ENCODE results near the gene ADAT1. TPM values are rescaled to one million over a fixed set of nuclear protein-coding genes. Genes with fewer than 3 reads are reported as not detected.
"Not testable (repeated sequence)": the region's sequence is repeated elsewhere in the genome, so short reads cannot be mapped to it uniquely, and the experiment has no call there.

Gene ADAT1
- total RNA-seq, 1 donor from 2014 or later, result 44.8 TPM

DNA sequence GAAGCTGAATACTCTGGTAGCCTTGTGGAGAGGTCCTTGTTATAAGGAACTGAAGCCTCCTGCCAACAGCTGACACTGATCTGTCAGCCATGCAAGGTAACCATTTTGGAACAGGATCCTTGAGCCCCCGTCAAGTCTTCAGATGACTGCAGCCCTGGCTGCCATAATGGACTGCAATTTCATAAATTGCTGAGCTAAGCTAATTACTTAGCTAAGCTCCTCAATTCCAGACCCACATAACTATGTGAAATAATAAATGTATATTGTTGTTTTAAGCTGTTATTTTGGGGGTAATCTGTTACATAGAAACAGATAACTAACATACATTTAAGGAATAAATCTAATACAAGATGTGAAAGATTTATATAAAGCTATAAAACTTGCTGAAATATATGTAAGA is 16.6 kb downstream of the ADAT1 start:
- H3K4me3 ChIP-seq, result no peak overlapping the region
- DNase-seq, result no peak
- no peaks in the 10 kb centered on the region for H3K9me3 ChIP-seq
- no peak for TF ChIP-seq CTCF (IDR thresholded peaks at IDR 0.05)
- peaks cover 79% of the 10 kb centered on the region for H3K36me3 ChIP-seq
- ATAC-seq, result no peak
- H3K27me3 ChIP-seq, result no peaks in the 10 kb centered on the region
- no peaks in the 10 kb centered on the region for H3K4me1 ChIP-seq
- intact Hi-C loops (cut with DNase I), result no loop called here
- no peak overlapping the region for H3K27ac ChIP-seq

- no peaks in the 10 kb centered on the region for H3K4me1 ChIP-seq
- intact Hi-C loops (cut with DNase I), result no loop called here
- no peaks in the 10 kb centered on the region for H3K27me3 ChIP-seq
- peaks cover 74% of the 10 kb centered on the region for H3K36me3 ChIP-seq
- no peak for DNase-seq
- TF ChIP-seq CTCF (IDR thresholded peaks at IDR 0.05), result no peak
- no peaks in the 10 kb centered on the region for H3K9me3 ChIP-seq
- no peak for ATAC-seq
- H3K4me3 ChIP-seq, result no peak overlapping the region
- no peak overlapping the region for H3K27ac ChIP-seq
Observed at GRCh38 chr16:75603241-75603640, 19.8 kb downstream of the ADAT1 start.

DNA sequence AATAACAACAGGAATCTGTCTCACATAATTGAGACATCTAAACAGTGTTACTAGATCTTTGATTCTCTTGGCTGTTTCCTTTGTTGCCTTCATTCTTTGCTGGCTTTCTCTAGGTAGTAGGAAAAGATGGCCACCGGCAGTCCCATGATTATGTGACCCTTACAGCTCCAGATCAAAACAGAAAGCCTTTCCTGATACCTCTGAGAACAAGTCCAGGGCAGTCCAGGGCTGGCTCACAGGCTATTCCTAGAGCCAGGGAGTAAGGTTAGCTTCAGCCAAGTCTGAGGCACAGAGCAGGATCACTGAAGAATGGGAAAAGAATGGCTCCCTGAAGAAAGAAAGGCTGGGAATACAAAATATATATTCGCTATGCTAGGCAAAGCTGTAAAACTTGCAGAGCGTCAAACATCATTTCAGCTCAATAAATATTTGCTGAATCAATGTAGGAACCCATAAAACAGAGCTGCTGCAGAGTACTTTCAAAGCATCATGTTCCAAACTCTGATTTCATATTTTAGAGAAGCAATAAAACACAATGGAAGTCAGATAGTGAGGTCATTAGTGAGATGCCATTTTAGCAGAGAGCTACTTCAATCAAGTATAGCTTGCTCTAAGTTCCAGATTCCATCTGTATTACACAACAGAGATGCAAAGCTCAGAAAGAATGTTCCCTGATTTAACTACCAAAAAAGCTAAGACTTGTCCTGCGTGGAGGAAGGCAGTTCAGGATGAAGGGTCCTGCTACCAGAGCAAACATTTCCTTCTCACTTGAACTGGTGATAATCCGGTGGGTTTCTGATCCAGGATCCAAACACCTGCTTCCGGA is 23.4 kb downstream of the ADAT1 start:
- TF ChIP-seq CTCF (IDR thresholded peaks at IDR 0.05), result no peak
- Histone ChIP-seq H3K4me1 (no peaks in the 10 kb centered on the region), H3K4me3 (no peak overlapping the region), H3K9me3 (no peaks in the 10 kb centered on the region), H3K27me3 (no peaks in the 10 kb centered on the region), H3K27ac (no peak overlapping the region), H3K36me3 (peaks cover 60% of the 10 kb centered on the region)
- ATAC-seq (no peak), DNase-seq (no peak)
- intact Hi-C loops (cut with DNase I), result no loop called here

DNA sequence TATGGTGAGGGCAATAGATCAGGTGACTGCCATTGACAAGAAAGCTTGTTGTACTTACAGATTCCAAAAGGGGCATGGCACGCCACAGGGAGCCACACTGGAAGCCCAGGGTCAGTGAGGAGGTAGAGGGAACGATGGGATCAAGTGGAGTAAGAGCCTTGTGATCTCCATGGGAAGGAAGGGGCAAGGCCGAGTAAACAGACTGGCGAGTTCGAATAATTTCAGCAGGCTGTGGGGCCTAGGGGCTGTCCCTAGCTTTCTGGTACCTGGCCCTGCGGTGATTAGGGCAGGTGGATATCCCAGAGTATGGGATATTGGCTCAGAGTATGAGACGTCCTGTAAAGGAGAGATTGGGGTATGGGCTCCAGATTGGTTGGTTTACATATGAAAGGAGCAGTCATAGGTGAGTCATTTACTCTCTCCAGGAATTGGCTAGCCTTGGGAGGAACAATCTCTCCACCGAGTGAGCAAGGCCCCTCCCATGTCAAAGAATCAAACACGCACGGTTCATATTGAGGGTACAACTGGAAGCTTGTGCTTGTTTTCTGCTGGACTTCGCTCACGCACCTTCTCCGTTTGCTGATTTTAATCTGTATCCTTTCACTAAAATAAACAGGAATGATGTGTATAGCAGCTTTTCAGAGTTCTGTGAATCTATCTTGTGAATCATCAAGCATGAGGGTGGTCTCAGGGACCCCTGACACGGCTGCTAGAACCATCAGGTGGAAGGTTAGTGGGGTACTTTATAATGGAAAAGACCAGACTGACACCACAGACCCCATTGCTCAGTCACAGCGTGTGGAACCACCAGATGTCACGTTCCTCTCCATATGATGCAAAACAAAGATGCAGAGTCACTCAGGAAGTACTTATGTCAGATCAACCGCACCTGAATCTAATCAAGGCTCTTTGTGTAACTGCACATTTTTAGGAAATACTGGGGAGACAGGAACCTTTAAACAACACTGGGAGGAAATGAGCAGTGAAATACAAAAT is 29.0 kb downstream of the ADAT1 start:
- H3K27me3 ChIP-seq, result no peaks in the 10 kb centered on the region
- peaks cover 4% of the 10 kb centered on the region for H3K4me1 ChIP-seq
- intact Hi-C loops (cut with DNase I), result no loop called here
- DNase-seq (no peak), ATAC-seq (no peak)
- no peaks in the 10 kb centered on the region for H3K9me3 ChIP-seq
- H3K36me3 ChIP-seq, result peaks cover 12% of the 10 kb centered on the region
- TF ChIP-seq CTCF (IDR thresholded peaks at IDR 0.05), result no peak
- H3K27ac ChIP-seq, result no peak overlapping the region
- no peak overlapping the region for H3K4me3 ChIP-seq

DNA sequence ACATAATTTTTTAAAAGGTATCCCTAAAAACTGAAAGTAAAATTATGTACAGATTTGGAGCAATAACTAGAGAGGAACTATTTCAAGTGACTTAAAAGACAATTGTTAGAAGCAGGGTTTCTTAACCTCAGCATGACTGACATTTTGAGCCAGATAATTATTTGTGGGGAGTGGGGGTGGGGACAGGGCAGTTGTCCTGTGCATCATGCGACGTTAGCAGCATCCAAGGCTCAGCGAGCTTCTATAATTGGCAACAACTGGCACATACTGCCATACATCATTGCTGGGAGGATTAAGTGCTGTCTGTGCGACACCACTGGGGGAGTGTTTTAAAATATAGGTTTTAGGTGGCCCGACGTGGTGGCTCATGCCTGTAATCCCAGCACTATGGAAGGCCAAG is 29.8 kb downstream of the ADAT1 start:
- ATAC-seq, result no peak
- intact Hi-C loops (cut with DNase I), result no loop called here
- Histone ChIP-seq H3K4me1 (peaks cover 4% of the 10 kb centered on the region), H3K36me3 (peaks cover 9% of the 10 kb centered on the region), H3K9me3 (no peaks in the 10 kb centered on the region), H3K27me3 (no peaks in the 10 kb centered on the region), H3K4me3 (no peak overlapping the region), H3K27ac (no peak overlapping the region)
- DNase-seq, result no peak
- no peak for TF ChIP-seq CTCF (IDR thresholded peaks at IDR 0.05)

DNA sequence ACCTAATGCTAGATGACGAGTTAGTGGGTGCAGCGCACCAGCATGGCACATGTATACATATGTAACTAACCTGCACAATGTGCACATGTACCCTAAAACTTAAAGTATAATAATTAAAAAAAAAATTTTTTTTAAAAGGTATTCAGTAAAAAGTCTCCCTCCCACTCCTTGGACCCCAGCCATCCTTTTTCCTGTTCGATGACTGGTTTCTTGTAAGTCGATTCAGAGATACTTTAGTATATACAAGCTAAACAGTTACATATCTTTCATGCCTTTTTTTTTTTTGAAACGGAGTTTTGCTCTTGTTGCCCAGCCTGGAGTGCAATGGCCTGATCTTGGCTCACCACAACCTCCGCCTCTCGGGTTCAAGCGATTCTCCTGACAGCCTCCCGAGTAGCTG is 31.2 kb downstream of the ADAT1 start:
- H3K27me3 ChIP-seq; H3K4me1 ChIP-seq; intact Hi-C loops (cut with DNase I); ATAC-seq; H3K9me3 ChIP-seq; H3K36me3 ChIP-seq; H3K27ac ChIP-seq; H3K4me3 ChIP-seq; DNase-seq: not testable (repeated sequence)

All from upper lobe of right lung (tissue), 1 donor.